NCI-H2171 (cell line): ENCODE results near the gene C5orf22.

Source experiments
- DNase-seq: peaks from one replicate; lab custom pipeline; 2025; lab: John Stamatoyannopoulos, UW

The C5orf22 gene

GRCh38 chr5:31604240-31604639 is 72.1 kb downstream of the C5orf22 start:
- no peak for DNase-seq

GRCh38 chr5:31604644-31605043 is 72.5 kb downstream of the C5orf22 start:
- no peak for DNase-seq
